Endometrial microvascular endothelial cells (primary cell): ENCODE results near the gene GPAM. TPM values are rescaled to one million over a fixed set of nuclear protein-coding genes. Genes with fewer than 3 reads are reported as not detected.
"Not testable (repeated sequence)": the region's sequence is repeated elsewhere in the genome, so short reads cannot be mapped to it uniquely, and the experiment has no call there.

Experiments
- in situ Hi-C: cut with HindIII; loops from 2 replicates; pipeline ENCODE4 v1.10.0; 2017; ENCODE audit warnings: low sequenced_read_pairs, low pct_unique_long_range_greater_than_20kb; ENCODE audit errors: inconsistent ontology term
- total RNA-seq: library from RNA; depleted of rRNA; stranded (reverse); fragments of >200 nt; gene quantifications from one replicate; pipeline ENCODE4 v1.2.3, GENCODE V29; 2015; ENCODE audit errors: inconsistent ontology term

Gene GPAM
- total RNA-seq, 1 donor from 2014 or later: 7.4 TPM

DNA sequence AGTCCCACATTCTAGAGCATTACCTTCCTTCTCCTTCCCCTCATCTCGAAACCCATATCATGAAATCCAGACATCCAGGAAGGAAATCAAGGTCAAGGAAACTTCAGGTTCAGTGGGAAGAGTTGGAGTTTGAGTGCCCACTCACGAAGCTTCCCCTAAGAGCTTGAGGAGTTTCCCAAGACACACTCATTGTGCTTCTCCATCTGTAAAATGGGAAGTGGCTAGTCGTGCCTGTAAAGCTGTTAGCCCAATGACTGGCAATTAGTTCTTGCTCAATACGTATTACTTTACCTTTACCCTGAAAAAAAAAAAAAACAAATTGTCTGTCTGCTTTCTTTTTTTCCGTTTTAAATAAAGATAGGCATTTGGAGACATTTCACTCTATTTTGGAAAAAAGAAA lies 42.3 kb downstream of the GPAM start:
- in situ Hi-C loops: no loop called here

- in situ Hi-C loops: no loop called here
Observed at GRCh38 chr10:112140110-112140970, 43.2 kb downstream of the GPAM start.

DNA sequence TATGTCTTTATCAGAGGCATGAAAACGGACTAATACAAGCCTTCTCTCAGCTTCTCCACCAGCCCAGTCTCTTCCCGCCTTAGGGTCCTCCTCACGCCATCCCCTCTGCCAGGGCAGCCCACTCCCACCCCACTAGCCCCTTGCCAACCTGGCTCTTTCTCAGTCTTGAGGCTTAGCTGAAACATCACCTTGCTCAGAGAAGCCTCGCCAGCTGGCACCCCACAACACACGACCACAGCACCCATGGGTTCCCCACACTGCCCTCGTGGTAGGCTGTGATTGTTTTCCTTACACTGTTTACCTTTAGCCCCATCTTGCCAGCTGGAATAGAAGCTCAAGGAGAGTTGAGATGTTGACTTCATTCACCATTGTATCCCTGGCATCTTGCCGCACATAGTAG lies 44.4 kb downstream of the GPAM start:
- in situ Hi-C loops: no loop called here

DNA sequence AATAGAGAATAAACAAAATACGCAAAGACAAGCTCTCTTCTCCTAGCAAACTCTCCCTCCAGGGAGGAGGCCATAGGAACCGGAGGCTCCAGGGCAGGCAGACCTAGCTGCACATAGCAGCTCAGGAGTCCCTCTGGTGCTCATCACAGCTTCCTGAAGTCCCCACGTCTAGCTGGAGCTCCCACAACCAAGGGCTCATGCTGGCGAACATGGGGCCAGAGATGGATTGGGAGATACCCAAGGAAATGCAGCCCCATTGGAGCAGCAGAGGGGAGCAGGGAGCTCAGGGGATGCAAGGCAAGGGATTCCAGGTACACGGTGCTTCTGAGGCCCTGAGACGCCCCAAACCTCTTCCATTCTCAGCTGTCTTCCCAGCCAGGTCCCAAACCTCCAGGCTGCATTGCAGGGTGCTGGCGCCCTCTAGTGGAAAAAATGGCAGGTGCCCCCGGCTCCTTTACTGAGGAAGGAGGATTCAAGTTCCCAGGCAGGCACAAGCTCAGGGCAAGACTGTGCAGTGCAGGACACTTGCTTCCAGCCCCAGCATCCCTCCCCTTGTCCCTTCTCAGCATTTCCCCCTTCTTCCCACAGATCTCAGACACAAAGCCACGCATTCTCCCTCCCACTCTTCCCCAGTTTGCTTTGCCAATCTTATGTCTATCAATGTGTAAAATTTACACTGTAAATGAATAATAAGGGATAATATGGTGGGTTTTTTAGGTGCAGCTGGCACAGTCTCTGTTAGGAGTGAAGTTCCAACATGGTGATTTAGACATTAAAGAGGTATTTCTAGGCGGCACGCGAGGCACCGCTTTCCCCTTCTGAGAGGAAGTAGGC lies 46.2 kb downstream of the GPAM start:
- in situ Hi-C loops: no loop called here

GRCh38 chr10:112136486-112137153 lies 46.9 kb downstream of the GPAM start:
- in situ Hi-C loops: no loop called here

DNA sequence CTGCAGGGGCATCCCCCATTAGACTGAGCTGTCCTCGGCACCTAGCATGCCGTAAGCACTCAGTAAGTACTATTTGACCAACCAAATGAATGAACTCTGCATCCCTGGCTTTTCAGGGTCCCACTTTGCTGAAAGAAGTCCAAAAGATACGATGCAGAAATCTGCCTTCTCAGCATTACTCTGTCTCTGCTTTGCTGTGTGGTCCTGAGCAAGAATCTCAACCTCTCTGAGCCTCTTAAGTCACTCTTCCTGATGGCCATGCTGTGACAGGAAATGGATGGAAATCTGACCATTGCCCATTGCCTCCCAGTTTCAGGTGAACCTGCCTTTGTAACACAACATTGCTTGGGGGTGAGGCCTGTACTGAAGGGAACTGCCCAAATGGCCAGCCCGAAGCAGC lies 48.0 kb downstream of the GPAM start:
- in situ Hi-C loops: no loop called here

DNA sequence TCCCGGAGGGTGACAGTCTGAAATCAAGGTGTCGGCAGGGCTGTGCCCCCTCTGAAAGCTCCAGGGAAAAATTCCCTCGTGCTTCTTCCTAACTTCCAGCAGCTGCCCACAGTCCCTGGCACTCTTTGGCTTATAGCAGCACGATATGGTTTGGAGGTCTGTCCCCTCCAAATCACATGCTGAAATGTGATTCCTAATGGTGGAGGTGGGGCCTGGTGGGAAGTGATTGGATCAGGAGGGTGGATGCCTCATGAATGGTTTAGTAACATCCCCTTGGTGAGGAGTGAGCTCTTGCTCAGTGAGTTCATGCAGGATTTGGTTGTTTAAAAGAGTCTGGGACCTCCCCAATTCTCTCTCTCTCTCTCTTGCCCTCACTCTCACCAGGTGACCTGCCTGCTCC lies 51.1 kb downstream of the GPAM start:
- in situ Hi-C loops: no loop called here

GRCh38 chr10:112131996-112132395 lies 51.6 kb downstream of the GPAM start:
- in situ Hi-C loops: no loop called here

DNA sequence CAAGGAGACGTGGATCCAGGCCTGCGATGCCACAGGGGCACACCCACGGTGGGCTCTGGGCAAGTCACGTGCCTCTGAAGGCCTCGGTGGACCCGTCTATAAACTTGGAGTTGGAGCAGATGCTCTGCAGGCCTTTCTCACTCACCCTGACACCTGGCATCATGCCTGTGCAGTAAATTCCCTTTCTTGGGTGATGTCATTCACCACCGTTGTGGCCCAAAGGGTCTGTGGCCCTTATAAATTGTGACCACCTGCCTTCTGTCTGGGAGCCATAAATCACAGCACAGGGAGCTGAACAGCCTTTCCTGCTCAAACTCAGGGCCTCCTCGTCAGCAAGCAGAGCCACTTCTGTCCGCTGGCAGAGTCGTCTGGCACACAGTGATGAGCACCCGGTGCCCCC lies 52.2 kb downstream of the GPAM start:
- in situ Hi-C loops: no loop called here

GRCh38 chr10:112126901-112127300 lies 56.7 kb downstream of the GPAM start:
- in situ Hi-C loops: no loop called here

DNA sequence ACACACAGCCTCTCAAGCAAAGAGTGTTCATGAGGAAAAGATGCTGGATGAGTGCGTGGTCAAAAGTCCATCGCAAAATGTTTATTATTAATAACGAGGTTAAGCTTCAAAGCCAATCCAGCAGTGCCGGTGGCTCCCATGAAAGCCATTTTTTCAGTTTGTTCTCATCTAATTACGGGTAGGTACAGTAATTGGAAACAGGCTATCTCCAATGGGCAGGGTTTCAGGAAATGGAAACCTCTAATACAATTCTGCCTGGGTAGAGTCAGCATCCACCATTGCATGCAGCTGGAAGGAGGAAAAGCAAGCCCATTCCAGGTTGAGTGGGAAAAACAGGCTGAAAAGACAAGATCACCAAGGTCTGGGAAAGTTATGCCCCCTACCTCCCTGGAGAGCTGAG lies 57.4 kb downstream of the GPAM start:
- in situ Hi-C loops: no loop called here

- in situ Hi-C loops: no loop called here
Observed at GRCh38 chr10:112124866-112125265, 58.7 kb downstream of the GPAM start.

DNA sequence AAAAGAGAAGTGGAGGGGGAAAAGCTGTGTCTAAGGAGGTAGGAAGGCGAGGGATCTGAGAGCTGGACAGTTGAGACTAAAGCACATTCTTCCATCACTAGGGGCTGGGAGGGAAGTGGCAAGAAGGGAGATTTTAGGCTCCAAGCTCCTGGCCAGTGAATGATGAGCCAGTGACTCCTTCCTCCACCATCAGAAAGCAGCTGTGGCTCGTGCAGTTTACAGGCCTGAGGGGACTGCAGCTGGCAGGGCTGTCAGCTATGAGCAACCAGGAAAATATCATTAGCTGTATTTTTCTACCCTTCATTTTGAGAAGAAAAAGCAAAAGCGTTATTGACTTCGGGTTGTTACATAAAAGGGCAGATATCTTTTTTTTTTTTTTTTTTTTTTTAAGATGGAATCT lies 60.7 kb downstream of the GPAM start:
- in situ Hi-C loops: no loop called here

GRCh38 chr10:112120491-112120890 lies 63.1 kb downstream of the GPAM start:
- in situ Hi-C loops: no loop called here

- in situ Hi-C loops: no loop called here
Observed at GRCh38 chr10:112115781-112116385, 67.7 kb downstream of the GPAM start.

DNA sequence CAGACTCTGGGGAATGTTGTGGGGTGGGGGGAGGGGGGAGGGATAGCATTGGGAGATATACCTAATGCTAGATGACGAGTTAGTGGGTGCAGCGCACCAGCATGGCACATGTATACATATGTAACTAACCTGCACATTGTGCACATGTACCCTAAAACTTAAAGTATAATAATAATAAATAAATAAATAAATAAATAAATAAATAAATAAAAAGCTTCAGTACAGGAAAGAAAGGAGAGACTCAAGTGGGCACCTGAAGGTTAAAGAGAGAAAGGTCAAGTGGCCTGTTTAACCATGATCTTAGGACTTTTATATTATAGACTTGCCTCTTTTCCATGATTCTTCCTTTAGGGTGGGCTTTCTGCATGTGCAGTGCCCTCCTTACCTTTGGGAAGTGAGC lies 73.8 kb downstream of the GPAM start:
- in situ Hi-C loops: not testable (repeated sequence)
